Hippocampal formation (tissue), 2 donors: ENCODE data around the gene NR4A1.
A peak's percentile ranks its signal among the peaks of the same experiment; 100 is the strongest.

Experiments
- DNase-seq, 2 donors: peaks; one replicate each; lab custom pipeline; 2025; lab: John Stamatoyannopoulos, UW

The NR4A1 gene

GRCh38 chr12:52041695-52042123 lies 9.5 kb upstream of the NR4A1 start:
- DNase-seq, result no peak

DNA sequence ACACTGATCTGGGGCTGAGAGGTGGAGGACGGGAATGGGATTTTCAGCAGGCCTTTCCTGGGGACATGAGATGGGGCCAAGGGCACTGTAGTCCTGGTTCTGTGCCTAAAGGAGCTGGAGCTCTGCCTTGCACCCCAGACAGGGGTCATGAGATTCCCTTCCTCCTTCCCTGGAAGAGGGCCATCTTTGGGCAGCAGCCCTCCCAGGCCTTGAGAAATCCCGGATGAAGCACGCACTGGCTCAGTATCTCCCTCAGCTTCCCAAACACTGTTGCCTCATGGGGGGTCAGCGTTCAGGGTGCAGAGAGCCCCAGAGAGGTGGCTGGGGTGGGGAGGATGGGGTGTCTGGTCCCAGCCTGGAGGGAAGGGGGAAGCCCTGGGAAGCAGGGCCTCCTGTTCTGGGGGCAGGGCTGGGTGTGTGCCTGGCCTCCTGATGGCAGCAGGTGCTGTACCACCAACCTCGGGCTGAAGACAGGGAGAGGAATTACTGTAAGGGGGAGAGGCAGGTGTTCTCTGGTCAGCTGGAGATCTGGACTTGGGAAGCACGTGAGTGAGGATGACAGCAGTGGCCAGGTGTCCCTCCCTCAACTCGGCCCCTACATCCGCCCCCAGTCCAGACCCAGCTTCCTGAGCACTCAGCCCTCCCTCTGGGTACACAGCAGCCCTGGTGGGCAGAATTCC lies 8.4 kb upstream of the NR4A1 start:
- no peak for DNase-seq

DNA sequence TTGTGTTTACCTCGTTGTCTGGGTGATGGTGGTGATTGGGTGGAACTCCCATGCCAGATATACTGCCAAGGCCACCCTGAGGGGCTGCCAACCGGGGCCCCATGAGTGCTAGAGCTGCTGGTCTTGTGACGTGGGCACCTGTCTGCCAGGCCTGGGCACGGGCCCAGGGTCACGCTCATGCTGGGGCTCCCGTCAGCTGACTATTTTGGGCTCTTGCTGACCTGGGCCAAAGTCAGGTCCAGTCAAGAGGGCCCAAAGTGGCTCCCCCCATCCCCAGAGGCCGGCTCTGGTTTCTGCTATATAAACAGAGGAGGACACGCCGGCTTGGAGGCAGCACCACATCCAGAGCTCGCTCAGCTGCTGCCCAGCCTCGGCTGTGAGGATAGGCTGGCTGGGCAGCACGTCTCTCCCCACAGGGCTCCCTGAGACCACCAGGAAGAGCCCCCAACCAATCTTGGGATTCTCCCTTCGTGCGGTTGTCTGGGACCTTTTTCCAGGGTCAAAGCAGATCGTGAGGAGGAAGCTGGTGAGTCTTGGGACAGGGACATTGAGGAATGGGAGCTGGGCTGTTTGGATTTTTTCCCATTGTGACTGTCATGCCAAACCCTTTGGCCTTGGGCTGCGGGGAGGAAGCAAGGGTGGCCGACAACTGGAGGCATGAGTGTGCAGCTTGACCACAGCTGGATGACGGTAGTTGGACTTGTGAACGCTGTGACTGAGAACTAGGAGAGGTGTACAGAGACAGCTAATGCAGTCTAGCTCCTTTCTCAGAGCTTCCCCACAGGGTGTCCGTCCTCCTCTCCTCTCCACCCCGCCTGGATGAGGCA lies 7.6 kb upstream of the NR4A1 start:
- no peak for DNase-seq

DNA sequence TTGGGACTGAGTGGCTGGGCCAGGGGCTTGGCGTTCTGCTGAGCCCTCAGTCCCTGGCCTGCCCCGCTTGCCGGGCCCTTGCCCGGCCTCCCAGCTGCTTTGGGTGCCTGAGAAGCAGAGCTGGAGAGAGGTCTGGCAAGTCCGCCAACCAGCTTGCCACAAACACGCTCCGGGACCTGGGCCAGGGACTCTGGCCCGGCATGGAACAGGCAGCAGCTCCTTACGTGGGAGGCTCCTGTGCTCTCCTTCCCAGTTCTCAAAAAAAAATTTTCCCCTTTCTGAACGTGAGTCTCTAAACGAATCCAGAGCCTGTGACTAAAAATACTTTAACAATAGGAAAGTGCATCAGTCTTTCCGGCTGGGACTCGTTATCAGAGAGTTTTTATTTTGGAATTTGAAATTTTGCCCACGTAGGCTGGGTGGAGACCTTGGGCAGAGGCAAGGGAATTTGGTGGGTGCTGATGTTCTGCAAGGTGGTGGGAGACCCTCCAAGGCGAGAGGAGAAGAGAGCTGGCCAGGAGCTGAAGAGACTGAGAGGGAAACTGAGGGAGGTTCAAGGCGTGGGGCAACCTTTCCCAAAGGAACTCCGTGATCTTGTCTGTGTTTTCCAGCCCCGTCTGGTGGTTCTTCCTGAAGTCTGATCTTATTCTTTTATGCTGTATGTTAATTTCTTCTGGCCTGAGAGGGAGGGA lies 6.8 kb upstream of the NR4A1 start:
- peak; percentile 41 to 61 for DNase-seq

- no peak for DNase-seq
These were observed 5.4 kb upstream of the NR4A1 start for GRCh38 chr12:52045794-52046199.

DNA sequence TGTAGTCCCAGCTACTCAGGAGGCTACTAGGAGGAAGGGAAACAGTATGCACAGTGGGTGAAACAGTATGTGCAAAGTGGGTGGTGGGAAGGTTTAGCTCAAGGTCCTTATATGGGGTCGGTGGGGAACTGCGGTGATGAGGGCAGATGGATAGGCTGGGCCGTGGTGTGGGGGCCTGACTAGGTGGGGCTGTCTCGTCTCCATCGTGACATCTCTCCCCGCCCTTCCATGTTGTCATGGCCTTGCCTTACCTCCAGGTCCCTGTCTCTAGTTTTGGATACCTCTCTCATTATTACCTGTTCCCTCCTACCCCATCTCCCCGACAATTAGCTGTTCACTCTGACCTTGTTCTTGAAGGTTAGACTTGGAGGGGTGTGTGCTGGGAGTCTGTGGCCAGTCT lies 4.4 kb upstream of the NR4A1 start:
- DNase-seq, result no peak

DNA sequence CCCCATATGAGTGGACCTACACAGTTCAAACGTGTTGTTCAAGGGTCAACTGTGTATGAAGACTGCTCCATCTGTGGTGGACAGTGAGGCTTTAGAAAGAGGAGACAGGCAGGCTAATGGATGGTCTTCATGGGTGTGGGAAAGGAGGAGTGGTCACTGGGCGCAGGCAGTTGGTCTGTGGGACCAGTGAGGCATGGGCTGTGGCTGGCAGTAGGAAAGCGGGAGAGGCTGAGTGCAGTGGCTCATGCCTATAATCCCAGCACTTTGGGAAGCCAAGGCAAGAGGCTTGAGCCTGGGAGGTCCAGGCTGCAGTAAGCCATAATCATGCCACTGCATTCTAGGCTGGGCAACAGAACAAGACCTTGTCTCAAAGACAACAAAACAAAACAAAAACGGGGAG lies 2.0 kb upstream of the NR4A1 start:
- no peak for DNase-seq

DNA sequence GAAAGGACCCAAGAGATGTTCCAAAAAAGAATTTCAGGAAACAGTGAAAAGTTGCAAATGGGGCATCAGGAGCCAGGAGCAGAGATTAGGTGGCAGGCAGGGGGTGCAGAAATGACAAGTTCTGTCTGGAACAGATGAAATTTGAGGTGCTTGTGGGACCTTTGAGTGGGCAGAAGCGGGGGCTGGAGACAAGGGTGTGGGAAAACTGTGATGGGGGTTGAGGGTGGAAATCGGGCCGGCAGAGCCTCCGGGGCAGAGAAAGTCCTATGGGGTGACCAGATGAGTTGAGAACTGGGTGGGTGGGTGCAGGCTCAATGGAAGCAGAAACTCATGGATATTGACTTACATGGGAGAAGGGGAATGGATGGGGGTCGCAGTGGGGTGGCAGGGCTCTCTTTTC lies 1.6 kb upstream of the NR4A1 start:
- no peak for DNase-seq

DNA sequence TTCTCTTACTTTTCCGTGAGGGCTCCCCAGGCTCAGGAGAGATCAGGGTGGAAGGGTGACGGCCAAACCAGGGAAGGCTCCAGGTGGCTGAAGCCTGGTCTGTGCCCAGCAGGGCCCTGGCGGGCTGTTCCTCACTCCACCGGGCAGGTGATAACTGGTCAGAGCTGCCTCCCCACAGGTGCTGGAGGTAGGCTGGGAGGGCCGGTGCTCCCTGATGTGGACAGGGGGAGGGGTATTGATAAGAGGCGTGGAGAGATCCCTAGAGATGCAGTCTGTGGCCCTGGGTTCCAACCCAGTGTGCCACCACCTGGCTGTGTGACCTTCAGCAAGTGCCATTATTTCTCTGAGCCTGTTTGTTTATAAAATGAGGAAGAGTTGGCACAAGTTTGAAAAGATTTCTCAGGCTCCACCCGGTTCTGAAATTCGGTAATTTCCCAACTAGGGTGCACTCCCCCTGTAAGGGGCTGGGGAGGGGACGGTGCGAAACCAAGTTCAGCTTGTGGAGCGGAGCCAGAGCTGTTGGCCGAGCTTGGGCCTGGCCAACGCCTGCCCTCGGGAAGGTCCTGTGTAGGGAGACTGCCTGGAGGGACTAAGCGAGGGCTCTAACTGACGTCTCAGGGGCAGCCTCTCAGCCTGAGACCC lies 1.0 kb upstream of the NR4A1 start:
- DNase-seq, result no peak

DNA sequence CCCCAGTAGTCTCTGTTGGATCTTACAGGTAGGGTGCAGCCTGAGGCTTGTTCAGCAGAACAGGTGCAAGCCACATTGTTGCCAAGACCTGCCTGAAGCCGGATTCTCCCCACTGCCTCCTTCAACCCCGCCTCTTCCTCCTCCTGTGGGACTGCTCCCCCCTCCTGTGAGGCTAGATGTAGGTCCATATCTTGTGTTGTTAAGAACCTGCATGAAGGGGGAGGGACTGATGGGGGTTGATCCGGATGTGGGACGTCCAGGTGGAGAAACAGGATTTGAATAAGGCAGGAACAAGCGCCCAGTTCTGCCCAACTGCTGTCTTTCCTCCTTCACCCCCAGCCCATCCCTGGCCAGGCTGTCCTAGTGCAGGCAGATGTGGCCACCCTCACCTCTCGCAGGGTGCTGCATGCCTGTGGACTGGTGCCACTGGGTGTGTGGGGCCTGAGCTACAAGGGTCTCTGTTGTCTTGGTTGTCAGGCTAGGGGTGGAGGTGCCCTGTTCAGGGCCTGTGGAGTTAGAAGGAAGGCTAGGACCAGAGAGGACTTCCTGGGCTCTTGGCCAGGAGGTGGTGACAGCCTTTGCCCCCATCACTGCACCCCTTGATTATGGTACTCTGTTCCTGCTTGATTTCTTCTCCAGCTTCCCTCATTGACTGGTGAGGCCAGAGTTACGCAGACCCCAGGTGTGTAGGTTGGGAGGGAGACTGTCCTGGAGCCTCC lies 1.4 kb downstream of the NR4A1 start:
- no peak for DNase-seq

GRCh38 chr12:52053536-52054209 lies 2.4 kb downstream of the NR4A1 start:
- DNase-seq, result no peak

DNA sequence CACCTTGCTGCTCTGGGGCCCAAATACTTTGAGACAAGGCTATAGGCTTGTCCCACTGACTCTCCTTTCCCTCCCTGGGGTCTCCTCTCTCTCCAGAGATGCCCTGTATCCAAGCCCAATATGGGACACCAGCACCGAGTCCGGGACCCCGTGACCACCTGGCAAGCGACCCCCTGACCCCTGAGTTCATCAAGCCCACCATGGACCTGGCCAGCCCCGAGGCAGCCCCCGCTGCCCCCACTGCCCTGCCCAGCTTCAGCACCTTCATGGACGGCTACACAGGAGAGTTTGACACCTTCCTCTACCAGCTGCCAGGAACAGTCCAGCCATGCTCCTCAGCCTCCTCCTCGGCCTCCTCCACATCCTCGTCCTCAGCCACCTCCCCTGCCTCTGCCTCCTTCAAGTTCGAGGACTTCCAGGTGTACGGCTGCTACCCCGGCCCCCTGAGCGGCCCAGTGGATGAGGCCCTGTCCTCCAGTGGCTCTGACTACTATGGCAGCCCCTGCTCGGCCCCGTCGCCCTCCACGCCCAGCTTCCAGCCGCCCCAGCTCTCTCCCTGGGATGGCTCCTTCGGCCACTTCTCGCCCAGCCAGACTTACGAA lies 3.1 kb downstream of the NR4A1 start:
- no peak for DNase-seq

GRCh38 chr12:52054833-52055730 lies 3.8 kb downstream of the NR4A1 start:
- DNase-seq, result no peak

- peak; percentile 60 to 68 for DNase-seq
These were observed 4.8 kb downstream of the NR4A1 start for GRCh38 chr12:52055731-52056711.

DNA sequence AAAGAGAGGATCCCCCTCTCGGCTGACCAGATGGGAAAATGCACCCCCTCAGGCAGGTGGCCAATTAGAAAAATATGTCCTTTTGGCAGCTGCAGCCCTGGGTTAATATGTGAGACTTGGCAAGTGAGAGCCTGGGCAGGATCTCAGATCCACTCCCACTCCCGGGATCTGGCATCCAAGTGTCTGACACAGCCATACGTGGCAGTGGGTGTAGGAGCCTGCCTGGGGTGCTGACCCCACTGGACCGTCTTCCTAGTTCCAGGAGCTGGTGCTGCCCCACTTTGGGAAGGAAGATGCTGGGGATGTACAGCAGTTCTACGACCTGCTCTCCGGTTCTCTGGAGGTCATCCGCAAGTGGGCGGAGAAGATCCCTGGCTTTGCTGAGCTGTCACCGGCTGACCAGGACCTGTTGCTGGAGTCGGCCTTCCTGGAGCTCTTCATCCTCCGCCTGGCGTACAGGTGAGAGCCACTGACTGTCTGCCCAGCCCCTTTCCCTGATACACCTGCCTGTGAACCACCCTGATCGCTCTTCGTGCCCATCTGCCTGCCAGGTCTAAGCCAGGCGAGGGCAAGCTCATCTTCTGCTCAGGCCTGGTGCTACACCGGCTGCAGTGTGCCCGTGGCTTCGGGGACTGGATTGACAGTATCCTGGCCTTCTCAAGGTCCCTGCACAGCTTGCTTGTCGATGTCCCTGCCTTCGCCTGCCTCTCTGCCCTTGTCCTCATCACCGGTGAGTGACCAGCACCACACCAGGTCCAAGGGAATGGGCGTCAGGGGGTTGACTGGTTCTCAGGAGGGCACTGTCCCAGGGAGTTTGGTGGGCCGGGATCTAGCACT lies 5.8 kb downstream of the NR4A1 start:
- no peak for DNase-seq

GRCh38 chr12:52057638-52058576 lies 6.7 kb downstream of the NR4A1 start:
- DNase-seq, result no peak
